GM18507 (cell line): Measurements from ENCODE around the gene TBC1D5.

Experiments
- DNase-seq: peaks from one replicate; pipeline ENCODE4 v3.0.0; 2011; ENCODE audit warnings: low read depth; ENCODE audit not compliant: insufficient read length; ENCODE audit errors: extremely low spot score
- FAIRE-seq: peaks from 2 replicates; lab custom pipeline; 2011; peaks lifted over from hg19 to GRCh38; lab: Jason Lieb, UNC

TBC1D5 gene

DNA sequence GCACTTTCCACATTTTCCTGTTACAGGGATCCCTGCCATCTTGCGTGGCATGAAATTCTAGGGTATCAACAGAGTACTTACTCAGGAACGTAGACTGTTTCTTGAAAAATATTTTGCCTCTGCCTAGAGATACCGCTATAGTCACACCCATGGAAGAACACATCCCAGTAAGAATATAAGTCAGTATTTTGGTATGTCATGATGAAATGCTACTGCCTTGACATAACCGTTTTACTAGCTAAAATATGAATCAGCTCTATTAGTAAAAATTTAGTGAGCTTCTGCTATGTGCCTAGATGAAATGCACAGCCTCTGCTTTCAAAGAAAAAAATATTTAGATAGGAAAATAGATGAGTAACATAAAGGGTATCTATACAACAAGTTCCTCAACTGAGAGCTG, 276.4 kb downstream of the TBC1D5 start:
- no peak for FAIRE-seq

DNA sequence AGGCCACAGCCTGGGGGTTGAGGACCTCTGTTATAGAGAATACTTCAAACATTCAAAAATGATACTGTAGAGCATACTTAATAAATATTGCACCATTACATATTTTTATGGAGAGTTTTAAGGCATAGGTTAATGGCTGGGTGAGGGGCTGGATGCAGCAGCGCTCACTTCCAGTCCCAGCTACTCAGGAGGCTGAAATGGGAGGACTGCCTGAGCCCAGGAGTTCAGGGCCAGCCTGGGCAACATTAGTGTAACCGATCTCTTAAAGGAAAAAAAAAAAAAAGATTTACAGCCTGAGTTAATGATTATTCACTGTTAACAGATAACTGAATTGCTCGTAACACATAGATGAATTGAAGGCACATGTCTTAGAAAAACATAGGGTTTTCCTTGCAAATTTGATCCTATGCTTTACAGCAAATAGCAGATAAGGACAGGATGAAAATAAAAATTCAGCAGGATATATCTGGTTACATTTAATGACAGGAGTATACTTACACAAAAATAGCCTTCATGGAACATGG, 282.9 kb downstream of the TBC1D5 start:
- FAIRE-seq (no peak), DNase-seq (no peak)

More for the DNA sequence above, 276.4 kb downstream of the TBC1D5 start:
- DNase-seq, result no peak

GRCh38 chr3:17456650-17457049, 285.8 kb downstream of the TBC1D5 start:
- no peak for DNase-seq
- FAIRE-seq, result no peak

GRCh38 chr3:17456046-17456445, 286.4 kb downstream of the TBC1D5 start:
- DNase-seq (no peak), FAIRE-seq (no peak)

- no peak for DNase-seq
- FAIRE-seq, result no peak
These were observed 297.6 kb downstream of the TBC1D5 start for GRCh38 chr3:17444865-17445264.

GRCh38 chr3:17443142-17443541, 299.3 kb downstream of the TBC1D5 start:
- DNase-seq (no peak), FAIRE-seq (no peak)

GRCh38 chr3:17442332-17443049, 299.9 kb downstream of the TBC1D5 start:
- FAIRE-seq (no peak), DNase-seq (no peak)

- FAIRE-seq (no peak), DNase-seq (no peak)
These were observed 308.6 kb downstream of the TBC1D5 start for GRCh38 chr3:17433876-17434275.

GRCh38 chr3:17432236-17432635, 310.2 kb downstream of the TBC1D5 start:
- FAIRE-seq (no peak), DNase-seq (no peak)

- no peak for FAIRE-seq
- no peak for DNase-seq
These were observed 310.9 kb downstream of the TBC1D5 start for GRCh38 chr3:17431484-17432045.

- FAIRE-seq, result no peak
- no peak for DNase-seq
These were observed 311.4 kb downstream of the TBC1D5 start for GRCh38 chr3:17431004-17431403.

DNA sequence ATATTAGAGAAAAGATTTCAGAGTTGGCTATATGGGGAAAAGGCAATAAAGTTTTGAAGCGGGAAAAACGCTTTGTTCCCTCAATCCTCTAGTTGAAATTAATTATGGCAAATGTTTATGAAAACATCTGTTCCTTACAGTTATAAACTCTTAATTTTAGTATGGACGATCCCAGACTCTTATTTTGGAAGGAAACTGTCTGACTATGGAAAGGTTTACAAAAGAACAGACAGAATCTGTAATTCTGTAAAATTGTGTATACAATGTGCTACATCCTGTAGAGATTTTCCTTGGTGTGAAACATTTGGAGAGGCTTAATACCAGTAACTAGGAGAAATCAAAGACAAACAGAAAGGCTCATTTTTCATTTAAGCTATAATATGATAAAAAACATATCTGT, 311.8 kb downstream of the TBC1D5 start:
- no peak for DNase-seq
- FAIRE-seq, result no peak

DNA sequence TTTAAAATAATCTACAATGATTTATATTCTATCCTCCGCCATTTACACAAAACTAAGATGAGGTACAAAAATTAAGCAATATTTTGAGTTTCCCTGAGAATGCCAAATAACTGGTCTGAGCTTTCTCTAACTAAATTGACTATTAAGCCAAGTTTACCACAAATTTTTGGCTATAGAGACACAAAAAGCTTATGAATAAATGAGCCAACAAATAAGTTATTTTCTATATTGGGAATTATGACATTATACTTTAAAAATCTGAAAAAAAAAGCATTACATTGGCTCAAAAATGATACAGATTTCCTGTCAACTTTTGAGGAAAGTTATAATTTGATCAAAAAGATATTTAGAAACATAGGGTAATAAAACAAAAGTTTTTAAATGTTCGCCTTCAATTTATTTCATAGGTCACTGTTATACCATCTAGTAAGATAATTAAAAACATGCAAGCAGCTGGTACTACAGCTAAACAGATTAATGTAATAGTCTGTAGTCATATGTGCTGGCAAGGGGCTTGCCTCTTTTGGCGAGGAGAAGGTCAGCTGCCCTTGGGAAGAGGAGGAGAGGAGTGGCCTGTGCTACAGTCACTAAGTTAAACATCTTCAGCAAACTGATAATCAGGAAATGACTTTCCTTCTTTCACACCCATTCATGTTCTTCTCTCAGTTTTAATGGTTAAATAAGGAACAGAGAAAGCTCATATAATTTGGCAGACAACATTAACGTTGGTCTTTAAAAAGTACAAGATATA, 318.5 kb downstream of the TBC1D5 start:
- DNase-seq (no peak), FAIRE-seq (peak; percentile 24)

DNA sequence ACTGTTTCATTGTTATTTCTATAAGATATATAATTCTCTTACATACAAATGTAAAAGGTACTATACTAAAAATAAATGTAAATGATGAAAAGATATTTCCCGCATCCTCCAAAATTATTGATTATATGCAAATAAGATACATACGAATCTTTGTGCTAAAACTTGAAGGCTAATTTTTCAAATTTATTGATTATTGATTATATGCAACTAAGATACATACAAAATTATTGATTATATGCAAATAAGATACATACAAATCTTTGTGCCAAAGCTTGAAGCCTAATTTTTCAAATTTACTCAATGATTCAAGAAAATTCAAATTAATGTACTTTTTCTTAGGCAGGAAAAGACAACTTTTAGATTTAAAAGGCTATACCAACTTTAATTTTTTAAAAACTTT, 319.8 kb downstream of the TBC1D5 start:
- FAIRE-seq (no peak), DNase-seq (no peak)

- DNase-seq (no peak), FAIRE-seq (no peak)
These were observed 321.8 kb downstream of the TBC1D5 start for GRCh38 chr3:17420668-17421067.

DNA sequence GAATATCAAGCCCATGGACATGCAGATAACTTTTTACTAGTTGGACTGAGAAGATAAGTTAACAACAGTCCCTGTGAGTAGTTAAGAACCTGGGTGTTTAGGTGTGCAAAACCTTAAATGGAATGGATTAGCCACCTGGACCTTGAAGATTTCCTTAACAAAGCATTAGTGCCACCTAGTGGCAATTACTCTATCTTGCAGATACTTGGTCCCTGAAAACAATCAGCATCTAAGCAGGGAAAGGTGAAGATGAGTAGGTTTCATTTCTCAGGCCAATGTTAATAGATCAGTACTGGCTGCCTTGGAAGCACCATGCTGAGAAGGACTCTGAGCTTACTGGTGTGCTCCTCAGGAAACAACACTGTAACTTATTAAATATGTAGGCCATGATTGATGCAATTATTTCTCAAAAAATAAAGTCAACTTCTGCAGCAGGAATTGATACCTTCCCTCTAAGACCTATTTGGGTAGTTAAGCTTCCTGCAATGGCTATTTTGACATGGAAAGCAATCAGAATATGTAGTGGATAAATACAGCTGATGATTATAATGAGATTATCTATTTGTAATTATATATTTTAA, 329.4 kb downstream of the TBC1D5 start:
- peak; percentile 92 for FAIRE-seq
- DNase-seq, result peak; percentile 12

DNA sequence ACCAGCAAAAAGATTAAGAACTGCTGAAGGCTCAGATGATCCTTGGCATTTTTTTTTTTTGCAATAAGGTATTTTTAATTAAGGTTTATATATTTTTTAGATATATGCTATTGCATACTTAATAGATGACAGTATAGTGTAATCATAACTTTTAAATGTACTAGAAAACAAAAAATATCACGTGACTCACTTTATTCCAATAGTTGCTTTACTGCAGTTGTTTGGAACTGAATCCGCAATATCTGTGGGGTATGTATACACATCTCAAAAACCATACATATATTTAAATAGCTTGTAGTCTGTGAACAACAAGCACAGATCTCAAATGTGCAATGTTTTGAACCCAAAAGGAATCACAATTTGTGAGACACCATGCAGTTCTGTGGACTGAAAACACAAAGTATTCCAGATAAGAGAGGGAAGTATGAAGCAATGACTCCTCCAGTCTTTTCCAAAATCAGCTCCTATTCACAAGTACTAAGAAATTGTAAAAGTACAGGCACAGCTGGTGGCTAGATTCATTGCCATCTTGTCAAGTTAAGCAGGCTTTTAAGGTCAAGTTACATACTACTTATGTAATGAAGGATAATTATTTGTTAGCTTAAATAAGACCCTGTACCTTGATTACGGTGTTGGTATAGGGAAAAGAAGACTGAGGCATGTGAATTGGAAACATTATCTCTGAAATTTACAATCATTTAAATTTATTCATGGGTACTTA, 331.1 kb downstream of the TBC1D5 start:
- DNase-seq (no peak), FAIRE-seq (no peak)

DNA sequence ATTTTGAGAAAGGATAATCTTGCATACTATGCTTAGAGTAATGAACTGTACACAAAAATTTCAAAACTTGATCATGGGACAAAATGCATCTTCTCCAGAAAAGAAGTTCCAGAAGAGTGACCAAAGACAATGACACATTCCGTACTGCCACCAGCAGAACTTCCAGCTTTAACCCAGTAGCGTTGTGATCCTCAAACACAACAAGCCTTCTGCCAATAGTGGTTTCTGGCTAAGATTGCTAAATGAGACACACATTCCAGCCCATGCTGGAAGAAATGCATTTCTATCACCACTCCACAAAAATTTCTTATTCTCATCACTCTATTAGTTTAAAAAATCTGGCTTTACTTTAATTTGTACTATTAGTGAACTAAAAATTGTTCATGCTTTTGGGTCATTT, 334.9 kb downstream of the TBC1D5 start:
- no peak for FAIRE-seq
- DNase-seq, result no peak

DNA sequence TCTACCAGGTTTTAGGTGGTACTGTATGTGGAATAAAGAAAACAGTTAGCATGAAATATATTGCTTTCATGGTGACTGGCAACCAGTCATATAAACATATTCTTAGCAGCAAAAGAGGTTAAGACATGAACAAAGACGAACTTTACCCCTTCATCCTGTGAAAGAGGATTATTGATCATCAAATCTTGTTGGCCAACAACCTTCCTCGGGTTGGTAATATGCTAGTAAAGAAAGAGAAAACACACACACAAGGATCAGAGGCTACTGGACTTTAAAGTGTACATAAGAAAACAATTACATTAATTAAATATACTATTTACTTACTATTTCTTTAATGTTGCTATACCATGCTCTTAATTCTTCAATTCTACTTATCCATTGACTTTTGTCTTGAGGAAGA, 337.9 kb downstream of the TBC1D5 start:
- no peak for DNase-seq
- no peak for FAIRE-seq

- FAIRE-seq (no peak), DNase-seq (no peak)
These were observed 340.0 kb downstream of the TBC1D5 start for GRCh38 chr3:17402442-17402841.
